Activated T-helper 2 cell treated with anti-CD3 and anti-CD28 coated beads, Interferon-gamma antibody, Interleukin-2, Interleukin-4, amounts not matched to agents 10 μg/mL and 5 μg/mL and 100 μg/mL, durations not matched to agents 14 hours and 24 hours and 36 hours (primary cell): Measurements from ENCODE around the gene VPS51. TPM values are rescaled to one million over a fixed set of nuclear protein-coding genes. Genes with fewer than 3 reads are reported as not detected.

Experiments used
- DNase-seq: peaks from one replicate; pipeline ENCODE4 v3.0.0; 2021; ENCODE audit warnings: low spot score
- H3K27ac Mint-ChIP-seq: one replicate; pipeline ENCODE4 v1.8.0; 2021; ENCODE audit warnings: mixed read lengths
- H3K27me3 Mint-ChIP-seq: one replicate; pipeline ENCODE4 v1.8.0; 2021; ENCODE audit warnings: low read depth, mixed read lengths
- H3K36me3 Mint-ChIP-seq: one replicate; pipeline ENCODE4 v1.8.0; 2021; ENCODE audit warnings: low read depth, mixed read lengths
- H3K4me1 Mint-ChIP-seq: one replicate; pipeline ENCODE4 v1.8.0; 2021; ENCODE audit warnings: low read depth, mixed read lengths
- H3K4me3 Mint-ChIP-seq: one replicate; pipeline ENCODE4 v1.8.0; 2021; ENCODE audit warnings: low read depth, mild to moderate bottlenecking, moderate library complexity, mixed read lengths
- H3K9me3 Mint-ChIP-seq: one replicate; pipeline ENCODE4 v1.8.0; 2021; ENCODE audit warnings: mixed read lengths
- intact Hi-C: fragments of 100-400 bp; cut with micrococcal nuclease; formaldehyde crosslinking; loops from one replicate; pipeline ENCODE4 v1.15.1; 2023
- total RNA-seq: library from RNA; stranded (reverse); gene quantifications from 2 replicates; pipeline ENCODE4 v1.2.3, GENCODE V29; 2022

VPS51 gene
- total RNA-seq: 121 and 133 TPM in 2 replicates

GRCh38 chr11:65095974-65096806, at the start of gene VPS51:
Gene VPS51, plus strand, starts transcription at chr11:65096214. Its CDS starts 37 bp downstream, at chr11:65096251.
- peaks cover 11% of the 10 kb centered on the region for H3K4me1 Mint-ChIP-seq
- H3K36me3 Mint-ChIP-seq: peaks cover 12% of the 10 kb centered on the region
- H3K27ac Mint-ChIP-seq: peak within 1 kb of the TSS; percentile 96
- peak within 1 kb of the TSS; percentile 88 for H3K4me3 Mint-ChIP-seq
- no peaks in the 10 kb centered on the region for H3K9me3 Mint-ChIP-seq
- no peaks in the 10 kb centered on the region for H3K27me3 Mint-ChIP-seq
- peak; percentile 82 for DNase-seq
- intact Hi-C loops: loop anchor here (1.0 to 2.0 kb wide), 3 partner anchors 12 to 83 kb away; partner anchors contain the start of genes CDCA5, TM7SF2 and ZFPL1

- peaks cover 17% of the 10 kb centered on the region for H3K36me3 Mint-ChIP-seq
- H3K4me3 Mint-ChIP-seq: peak overlapping the region; percentile 75
- no peak for DNase-seq
These were observed 48.2 kb upstream of the VPS51 start for GRCh38 chr11:65047581-65048422.

GRCh38 chr11:65051398-65051858, 44.6 kb upstream of the VPS51 start:
- H3K27ac Mint-ChIP-seq: no peak overlapping the region
- no peaks in the 10 kb centered on the region for H3K36me3 Mint-ChIP-seq
- peaks cover 21% of the 10 kb centered on the region for H3K4me1 Mint-ChIP-seq
- H3K27me3 Mint-ChIP-seq: no peaks in the 10 kb centered on the region
- DNase-seq: no peak
- H3K9me3 Mint-ChIP-seq: no peaks in the 10 kb centered on the region
- intact Hi-C loops: no loop called here
- no peak overlapping the region for H3K4me3 Mint-ChIP-seq

More at GRCh38 chr11:65047581-65048422, 48.2 kb upstream of the VPS51 start:
- Mint-ChIP-seq H3K27me3 (no peaks in the 10 kb centered on the region), H3K27ac (peak overlapping the region; percentile 65), H3K9me3 (no peaks in the 10 kb centered on the region), H3K4me1 (peaks cover 22% of the 10 kb centered on the region)
- intact Hi-C loops: no loop called here

GRCh38 chr11:65053827-65054508, 42.0 kb upstream of the VPS51 start:
- H3K36me3 Mint-ChIP-seq: no peaks in the 10 kb centered on the region
- DNase-seq: no peak
- H3K27ac Mint-ChIP-seq: no peak overlapping the region
- no peak overlapping the region for H3K4me3 Mint-ChIP-seq
- intact Hi-C loops: no loop called here
- H3K27me3 Mint-ChIP-seq: no peaks in the 10 kb centered on the region
- no peaks in the 10 kb centered on the region for H3K9me3 Mint-ChIP-seq
- H3K4me1 Mint-ChIP-seq: peaks cover 13% of the 10 kb centered on the region

GRCh38 chr11:65055538-65055937, 40.5 kb upstream of the VPS51 start:
- no peaks in the 10 kb centered on the region for H3K36me3 Mint-ChIP-seq
- peaks cover 17% of the 10 kb centered on the region for H3K4me1 Mint-ChIP-seq
- no peak overlapping the region for H3K4me3 Mint-ChIP-seq
- no peak for DNase-seq
- H3K9me3 Mint-ChIP-seq: no peaks in the 10 kb centered on the region
- no peak overlapping the region for H3K27ac Mint-ChIP-seq
- intact Hi-C loops: no loop called here
- no peaks in the 10 kb centered on the region for H3K27me3 Mint-ChIP-seq

- no peak for DNase-seq
- H3K4me3 Mint-ChIP-seq: no peak overlapping the region
- H3K4me1 Mint-ChIP-seq: peaks cover 20% of the 10 kb centered on the region
- no peaks in the 10 kb centered on the region for H3K36me3 Mint-ChIP-seq
- no peaks in the 10 kb centered on the region for H3K27me3 Mint-ChIP-seq
- no peak overlapping the region for H3K27ac Mint-ChIP-seq
- H3K9me3 Mint-ChIP-seq: no peaks in the 10 kb centered on the region
- intact Hi-C loops: no loop called here
These were observed 39.0 kb upstream of the VPS51 start for GRCh38 chr11:65056999-65057398.

GRCh38 chr11:65057526-65057925, 38.5 kb upstream of the VPS51 start:
- intact Hi-C loops: no loop called here
- Mint-ChIP-seq H3K27ac (no peak overlapping the region), H3K36me3 (no peaks in the 10 kb centered on the region), H3K9me3 (no peaks in the 10 kb centered on the region), H3K27me3 (no peaks in the 10 kb centered on the region), H3K4me3 (no peak overlapping the region), H3K4me1 (peaks cover 20% of the 10 kb centered on the region)
- DNase-seq: no peak

- no peaks in the 10 kb centered on the region for H3K27me3 Mint-ChIP-seq
- no peaks in the 10 kb centered on the region for H3K36me3 Mint-ChIP-seq
- no peak overlapping the region for H3K27ac Mint-ChIP-seq
- H3K9me3 Mint-ChIP-seq: no peaks in the 10 kb centered on the region
- no peak for DNase-seq
- intact Hi-C loops: no loop called here
- H3K4me1 Mint-ChIP-seq: peaks cover 20% of the 10 kb centered on the region
- H3K4me3 Mint-ChIP-seq: no peak overlapping the region
These were observed 38.0 kb upstream of the VPS51 start for GRCh38 chr11:65058012-65058411.

GRCh38 chr11:65058419-65059054, 37.5 kb upstream of the VPS51 start, which contains the start of gene NAALADL1:
Gene NAALADL1, minus strand, starts transcription at chr11:65058553. Its CDS starts 32 bp downstream, at chr11:65058521.
- no peaks in the 10 kb centered on the region for H3K36me3 Mint-ChIP-seq
- intact Hi-C loops: no loop called here
- H3K4me1 Mint-ChIP-seq: peaks cover 17% of the 10 kb centered on the region
- H3K27me3 Mint-ChIP-seq: no peaks in the 10 kb centered on the region
- DNase-seq: no peak
- H3K4me3 Mint-ChIP-seq: no peak within 1 kb of the TSS
- no peaks in the 10 kb centered on the region for H3K9me3 Mint-ChIP-seq
- no peak within 1 kb of the TSS for H3K27ac Mint-ChIP-seq

- Mint-ChIP-seq H3K9me3 (no peaks in the 10 kb centered on the region), H3K4me1 (peaks cover 10% of the 10 kb centered on the region), H3K27ac (no peak overlapping the region), H3K4me3 (no peak overlapping the region), H3K27me3 (no peaks in the 10 kb centered on the region), H3K36me3 (no peaks in the 10 kb centered on the region)
- intact Hi-C loops: no loop called here
- DNase-seq: no peak
These were observed 36.5 kb upstream of the VPS51 start for GRCh38 chr11:65059523-65059922.

GRCh38 chr11:65059959-65060824, 35.8 kb upstream of the VPS51 start:
- no peak overlapping the region for H3K27ac Mint-ChIP-seq

More at GRCh38 chr11:65059959-65060824, 35.8 kb upstream of the VPS51 start:
- Mint-ChIP-seq H3K9me3 (no peaks in the 10 kb centered on the region), H3K27me3 (no peaks in the 10 kb centered on the region), H3K4me3 (no peak overlapping the region), H3K4me1 (peaks cover 10% of the 10 kb centered on the region), H3K36me3 (no peaks in the 10 kb centered on the region)
- intact Hi-C loops: no loop called here
- no peak for DNase-seq
